ENCODE results near the gene ZNF276.

- TF ChIP-seq, protein P1, sequence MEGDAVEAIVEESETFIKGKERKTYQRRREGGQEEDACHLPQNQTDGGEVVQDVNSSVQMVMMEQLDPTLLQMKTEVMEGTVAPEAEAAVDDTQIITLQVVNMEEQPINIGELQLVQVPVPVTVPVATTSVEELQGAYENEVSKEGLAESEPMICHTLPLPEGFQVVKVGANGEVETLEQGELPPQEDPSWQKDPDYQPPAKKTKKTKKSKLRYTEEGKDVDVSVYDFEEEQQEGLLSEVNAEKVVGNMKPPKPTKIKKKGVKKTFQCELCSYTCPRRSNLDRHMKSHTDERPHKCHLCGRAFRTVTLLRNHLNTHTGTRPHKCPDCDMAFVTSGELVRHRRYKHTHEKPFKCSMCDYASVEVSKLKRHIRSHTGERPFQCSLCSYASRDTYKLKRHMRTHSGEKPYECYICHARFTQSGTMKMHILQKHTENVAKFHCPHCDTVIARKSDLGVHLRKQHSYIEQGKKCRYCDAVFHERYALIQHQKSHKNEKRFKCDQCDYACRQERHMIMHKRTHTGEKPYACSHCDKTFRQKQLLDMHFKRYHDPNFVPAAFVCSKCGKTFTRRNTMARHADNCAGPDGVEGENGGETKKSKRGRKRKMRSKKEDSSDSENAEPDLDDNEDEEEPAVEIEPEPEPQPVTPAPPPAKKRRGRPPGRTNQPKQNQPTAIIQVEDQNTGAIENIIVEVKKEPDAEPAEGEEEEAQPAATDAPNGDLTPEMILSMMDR (IDR thresholded peaks at IDR 0.05) = no peak
- no peak for TF ChIP-seq POLR2A (IDR thresholded peaks at IDR 0.05)
Measured at GRCh38 chr16:89695875-89696669, 25.3 kb upstream of the ZNF276 start.
